Ishikawa (cell line): ENCODE data around the gene STRA6.

Experiments used
- EGR1 ChIP-seq: IDR thresholded peaks from 2 replicates; pipeline ENCODE4 v1.6.1; 2012
- EP300 ChIP-seq: IDR thresholded peaks from 2 replicates; pipeline ENCODE4 v1.6.1; 2012; ENCODE audit warnings: borderline replicate concordance
- FOXM1 ChIP-seq: IDR thresholded peaks from 2 replicates; pipeline ENCODE4 v1.6.1; 2012; ENCODE audit warnings: low read depth, borderline replicate concordance
- NFIC ChIP-seq: IDR thresholded peaks from 2 replicates; pipeline ENCODE4 v1.6.1; 2012
- RAD21 ChIP-seq: IDR thresholded peaks from 2 replicates; pipeline ENCODE4 v1.6.1; 2012; ENCODE audit warnings: low read depth
- TAF1 ChIP-seq: IDR thresholded peaks from 2 replicates; pipeline ENCODE4 v1.6.1; 2012; ENCODE audit warnings: low read depth, mild to moderate bottlenecking
- TEAD4 ChIP-seq: IDR thresholded peaks from 2 replicates; pipeline ENCODE4 v1.6.1; 2012
- USF1 ChIP-seq: IDR thresholded peaks from 2 replicates; pipeline ENCODE4 v1.6.1; 2012
- TF ChIP-seq, protein P1 (sequence below): IDR thresholded peaks from 2 replicates; pipeline ENCODE4 v1.6.1; 2012

DNA sequence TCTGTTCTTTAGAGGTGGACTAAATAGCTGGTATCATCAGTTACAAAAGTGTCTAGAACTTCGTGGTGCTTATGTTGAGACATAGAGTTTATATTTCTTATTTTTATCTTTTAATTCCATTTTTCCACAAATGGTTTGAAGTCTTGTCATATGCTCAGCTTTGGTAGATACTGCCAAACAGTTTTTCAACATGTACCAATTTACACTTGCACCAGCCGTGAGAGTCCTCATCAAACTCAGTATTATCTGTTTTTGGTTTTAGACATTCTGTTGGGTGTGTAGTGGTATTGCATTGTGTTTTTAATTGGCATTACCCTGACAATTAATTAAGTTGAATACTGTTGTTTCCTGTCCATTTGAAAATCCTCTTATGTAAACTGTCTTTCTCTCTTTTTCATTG is 55.5 kb downstream of the STRA6 start:
- TF ChIP-seq TEAD4: no peak
- no peak for TF ChIP-seq FOXM1
- no peak for TF ChIP-seq EP300
- TF ChIP-seq RAD21: no peak
- no peak for TF ChIP-seq EGR1
- TF ChIP-seq, protein P1, sequence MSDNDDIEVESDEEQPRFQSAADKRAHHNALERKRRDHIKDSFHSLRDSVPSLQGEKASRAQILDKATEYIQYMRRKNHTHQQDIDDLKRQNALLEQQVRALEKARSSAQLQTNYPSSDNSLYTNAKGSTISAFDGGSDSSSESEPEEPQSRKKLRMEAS: no peak
- TF ChIP-seq NFIC: no peak
- no peak for TF ChIP-seq USF1
- no peak for TF ChIP-seq TAF1
